GM12891 (cell line): ENCODE data around the gene ZNF862.

Source experiments
- DNase-seq: peaks from one replicate; pipeline ENCODE4 v3.0.0; 2011; ENCODE audit warnings: low spot score; ENCODE audit not compliant: insufficient read length
- FAIRE-seq: peaks from 2 replicates; lab custom pipeline; 2011; peaks lifted over from hg19 to GRCh38; lab: Jason Lieb, UNC
- PAX5 ChIP-seq: IDR thresholded peaks from 2 replicates; pipeline ENCODE4 v1.6.1; 2011; ENCODE audit warnings: low read length, moderate library complexity, mild to moderate bottlenecking; ENCODE audit not compliant: insufficient read depth, severe bottlenecking
- POLR2A ChIP-seq: IDR thresholded peaks from 2 replicates; pipeline ENCODE4 v1.6.1; 2011; ENCODE audit warnings: low read depth, low read length, control low read depth
- POLR2AphosphoS5 ChIP-seq: IDR thresholded peaks from 2 replicates; pipeline ENCODE4 v1.6.1; 2011; ENCODE audit warnings: low read depth, low read length, control low read depth
- POU2F2 ChIP-seq: IDR thresholded peaks from 2 replicates; pipeline ENCODE4 v1.6.1; 2011; ENCODE audit warnings: low read depth, mild to moderate bottlenecking, control low read depth, low read length, moderate library complexity
- SPI1 ChIP-seq: IDR thresholded peaks from 2 replicates; pipeline ENCODE4 v1.6.1; 2011; ENCODE audit warnings: low read depth, low read length, control low read depth
- TAF1 ChIP-seq: IDR thresholded peaks from 2 replicates; pipeline ENCODE4 v1.6.1; 2011; ENCODE audit warnings: low read depth, low read length, control low read depth

Gene ZNF862

GRCh38 chr7:149817836-149818535, 20.2 kb upstream of the ZNF862 start:
- TF ChIP-seq POU2F2 (no peak), TAF1 (no peak), PAX5 (no peak), SPI1 (no peak)
- DNase-seq (no peak), FAIRE-seq (no peak)

GRCh38 chr7:149818536-149818840, 19.7 kb upstream of the ZNF862 start:
- TF ChIP-seq TAF1 (no peak), POU2F2 (no peak), POLR2A (no peak), SPI1 (no peak), POLR2AphosphoS5 (no peak), PAX5 (no peak)
- DNase-seq, result no peak
- FAIRE-seq, result no peak

GRCh38 chr7:149819141-149819960, 18.8 kb upstream of the ZNF862 start:
- FAIRE-seq (no peak), DNase-seq (no peak)
- no peak for TF ChIP-seq POU2F2
- no peak for TF ChIP-seq POLR2AphosphoS5
- no peak for TF ChIP-seq POLR2A
- TF ChIP-seq TAF1, result no peak
- TF ChIP-seq SPI1, result no peak
- no peak for TF ChIP-seq PAX5

- TF ChIP-seq POU2F2 (no peak), PAX5 (no peak), TAF1 (no peak), POLR2A (no peak), POLR2AphosphoS5 (no peak), SPI1 (no peak)
- FAIRE-seq (no peak), DNase-seq (no peak)
These were observed 18.2 kb upstream of the ZNF862 start for GRCh38 chr7:149819961-149820340.

- FAIRE-seq, result no peak
- TF ChIP-seq POLR2A (no peak), POLR2AphosphoS5 (no peak), SPI1 (no peak), PAX5 (no peak), TAF1 (no peak), POU2F2 (no peak)
- DNase-seq, result no peak
These were observed 17.5 kb upstream of the ZNF862 start for GRCh38 chr7:149820622-149821190.

GRCh38 chr7:149821191-149822148, 16.7 kb upstream of the ZNF862 start:
- TF ChIP-seq POLR2A, result no peak
- FAIRE-seq, result no peak
- no peak for DNase-seq

GRCh38 chr7:149822353-149822943, 15.7 kb upstream of the ZNF862 start:
- TF ChIP-seq TAF1 (no peak), POLR2A (no peak), SPI1 (no peak), POLR2AphosphoS5 (no peak), PAX5 (no peak), POU2F2 (no peak)
- FAIRE-seq (no peak), DNase-seq (no peak)

- FAIRE-seq (no peak), DNase-seq (peak; percentile 17)
- no peak for TF ChIP-seq POLR2A
- TF ChIP-seq SPI1, result no peak
- no peak for TF ChIP-seq POLR2AphosphoS5
- TF ChIP-seq TAF1, result no peak
- no peak for TF ChIP-seq PAX5
- no peak for TF ChIP-seq POU2F2
These were observed 15.0 kb upstream of the ZNF862 start for GRCh38 chr7:149823191-149823630.
